RCC 7860 (cell line): ENCODE results near the gene LDLRAD3.

Experiments
- DNase-seq: peaks from one replicate; pipeline ENCODE4 v3.0.0-alpha.2; 2015; ENCODE audit warnings: low spot score
- FAIRE-seq: peaks from 2 replicates; lab custom pipeline; 2012; peaks lifted over from hg19 to GRCh38; lab: Jason Lieb, UNC

The LDLRAD3 gene

GRCh38 chr11:36119300-36119699 is 175.4 kb downstream of the LDLRAD3 start:
- FAIRE-seq (no peak), DNase-seq (no peak)

GRCh38 chr11:36121054-36121453 is 177.2 kb downstream of the LDLRAD3 start:
- FAIRE-seq (no peak), DNase-seq (no peak)

GRCh38 chr11:36122671-36123070 is 178.8 kb downstream of the LDLRAD3 start:
- no peak for FAIRE-seq

GRCh38 chr11:36123336-36124101 is 179.7 kb downstream of the LDLRAD3 start:
- no peak for DNase-seq
- no peak for FAIRE-seq

More at GRCh38 chr11:36122671-36123070, 178.8 kb downstream of the LDLRAD3 start:
- DNase-seq = no peak

- DNase-seq = no peak
- no peak for FAIRE-seq
These were observed 182.8 kb downstream of the LDLRAD3 start for GRCh38 chr11:36126678-36127077.

- DNase-seq (no peak), FAIRE-seq (no peak)
These were observed 183.7 kb downstream of the LDLRAD3 start for GRCh38 chr11:36127550-36127949.

GRCh38 chr11:36129955-36130354 is 186.1 kb downstream of the LDLRAD3 start:
- DNase-seq (no peak), FAIRE-seq (no peak)

- no peak for FAIRE-seq
These were observed 186.5 kb downstream of the LDLRAD3 start for GRCh38 chr11:36130401-36130800.

GRCh38 chr11:36131721-36132397 is 188.0 kb downstream of the LDLRAD3 start:
- FAIRE-seq (no peak), DNase-seq (no peak)

More at GRCh38 chr11:36130401-36130800, 186.5 kb downstream of the LDLRAD3 start:
- peak; percentile 26 for DNase-seq

GRCh38 chr11:36132940-36133339 is 189.1 kb downstream of the LDLRAD3 start:
- no peak for FAIRE-seq
- DNase-seq = no peak

GRCh38 chr11:36135076-36135475 is 191.2 kb downstream of the LDLRAD3 start:
- DNase-seq = no peak
- no peak for FAIRE-seq

GRCh38 chr11:36139767-36140166 is 195.9 kb downstream of the LDLRAD3 start:
- no peak for DNase-seq
- no peak for FAIRE-seq

GRCh38 chr11:36141196-36141953 is 197.5 kb downstream of the LDLRAD3 start:
- no peak for FAIRE-seq
- DNase-seq = no peak

GRCh38 chr11:36141956-36142355 is 198.1 kb downstream of the LDLRAD3 start:
- FAIRE-seq = no peak
- no peak for DNase-seq

- no peak for DNase-seq
These were observed 198.6 kb downstream of the LDLRAD3 start for GRCh38 chr11:36142439-36142838.

GRCh38 chr11:36142879-36143278 is 199.0 kb downstream of the LDLRAD3 start:
- DNase-seq = no peak
- no peak for FAIRE-seq

More at GRCh38 chr11:36142439-36142838, 198.6 kb downstream of the LDLRAD3 start:
- no peak for FAIRE-seq

- DNase-seq (no peak), FAIRE-seq (no peak)
These were observed 202.6 kb downstream of the LDLRAD3 start for GRCh38 chr11:36146437-36146836.

GRCh38 chr11:36147491-36147890 is 203.6 kb downstream of the LDLRAD3 start:
- FAIRE-seq = no peak
- no peak for DNase-seq

- FAIRE-seq (no peak), DNase-seq (no peak)
These were observed 204.8 kb downstream of the LDLRAD3 start for GRCh38 chr11:36148701-36149100.

- FAIRE-seq = peak; percentile 96
These were observed 205.8 kb downstream of the LDLRAD3 start for GRCh38 chr11:36149538-36150242.

GRCh38 chr11:36150986-36151385 is 207.1 kb downstream of the LDLRAD3 start:
- DNase-seq (peak; percentile 15), FAIRE-seq (no peak)

More at GRCh38 chr11:36149538-36150242, 205.8 kb downstream of the LDLRAD3 start:
- peak; percentile 99 for DNase-seq
